HepG2 (cell line): ENCODE data around the gene LRRC19. TPM values are rescaled to one million over a fixed set of nuclear protein-coding genes. Genes with fewer than 3 reads are reported as not detected.

ENCODE experiments used
- ATAC-seq: fragments of 200-7000 bp; cut with Tn5 transposase; 3 replicates; pipeline ENCODE4 v1.9.1; 2020; ENCODE audit warnings: mild to moderate bottlenecking, moderate library complexity
- BruUV-seq: library from RNA; stranded (reverse); fragments of 400-500 nt; replicated peaks from 2 replicates; lab custom pipeline; 2021; lab: Mats Ljungman, UMichigan
- CTCF ChIA-PET: fragments of 300-600 bp; formaldehyde crosslinking; extraction: SDS; loops from one replicate; lab custom pipeline; 2021; ENCODE audit warnings: low total read pairs, inconsistent platforms, low intra/inter-chr PET ratio; lab: Yijun Ruan, JAX
- POLR2A ChIA-PET: fragments of 350-600 bp; sonication (Branson Sonifier 250); formaldehyde crosslinking; loops from one replicate; lab custom pipeline; 2020; ENCODE audit warnings: antibody characterized with exemption, inconsistent platforms; lab: Yijun Ruan, JAX
- DNase-seq: peaks from one replicate; pipeline ENCODE4 v3.0.0-alpha.2; 2015; ENCODE audit warnings: low spot score
- FAIRE-seq: peaks from 3 replicates; lab custom pipeline; 2011; peaks lifted over from hg19 to GRCh38; lab: Jason Lieb, UNC
- H2AFZ ChIP-seq: one replicate; pipeline ENCODE4 v1.6.1; 2011; ENCODE audit warnings: low read length, inconsistent platforms
- H3K27ac ChIP-seq: fragments of 300-600 bp; 3 replicates; pipeline ENCODE4 v1.8.0; 2011; ENCODE audit warnings: mixed run types, mild to moderate bottlenecking, mixed read lengths, low read length, inconsistent platforms; ENCODE audit not compliant: insufficient read depth; ENCODE audit errors: extremely low read length
- H3K27me3 ChIP-seq, 2 experiments: fragments of 200-600 bp in 1 of 2; 2 replicates in 1 of 2; 3 replicates in 1 of 2; pipeline versions ENCODE4 v1.6.0 to v1.8.0; 2011; ENCODE audit warnings: low read length in 2 of 2, mild to moderate bottlenecking in 2 of 2, moderate library complexity in 2 of 2, inconsistent platforms in 1 of 2; ENCODE audit not compliant: insufficient read depth in 2 of 2, control insufficient read depth in 1 of 2
- H3K36me3 ChIP-seq, 2 experiments: fragments of 200-600 bp in 1 of 2; replicated peaks in 1 of 2; 2 replicates in 1 of 2; 3 replicates in 1 of 2; pipeline versions ENCODE4 v1.5.1 to v1.8.0; 2011; ENCODE audit warnings: low read length in 2 of 2, inconsistent platforms in 1 of 2; ENCODE audit not compliant: insufficient read depth in 2 of 2, control insufficient read depth in 1 of 2
- H3K4me1 ChIP-seq: 2 replicates; pipeline ENCODE4 v1.5.1; 2012; ENCODE audit warnings: low read length, inconsistent platforms; ENCODE audit not compliant: insufficient read depth
- H3K4me2 ChIP-seq: 2 replicates; pipeline ENCODE4 v1.6.0; 2011; ENCODE audit warnings: low read depth, low read length, inconsistent platforms
- H3K4me3 ChIP-seq, 3 experiments: fragments of 200-600 bp in 1 of 3; sonication (generic), shearing (Covaris generic) in 1 of 3; replicated peaks in 1 of 3; 2 replicates each; pipeline ENCODE4 v1.5.1; 2011 to 2016; ENCODE audit warnings: low read length in 3 of 3, inconsistent platforms in 2 of 3, low read depth in 2 of 3, mild to moderate bottlenecking in 2 of 3, control low read depth in 1 of 3, mixed read lengths in 1 of 3; ENCODE audit not compliant: insufficient read depth in 1 of 3
- H3K79me2 ChIP-seq: one replicate; pipeline ENCODE4 v1.6.1; 2011; ENCODE audit warnings: low read length, inconsistent platforms; ENCODE audit not compliant: insufficient read depth
- H3K9ac ChIP-seq: 2 replicates; pipeline ENCODE4 v1.6.0; 2011; ENCODE audit warnings: mild to moderate bottlenecking, low read depth, low read length, inconsistent platforms; ENCODE audit not compliant: insufficient read depth
- H3K9me3 ChIP-seq: 2 replicates; pipeline ENCODE4 v1.5.1; 2012; ENCODE audit warnings: mild to moderate bottlenecking, low read length
- H4K20me1 ChIP-seq: 2 replicates; pipeline ENCODE4 v1.6.0; 2011; ENCODE audit warnings: inconsistent platforms, mild to moderate bottlenecking, low read length, moderate library complexity; ENCODE audit not compliant: insufficient read depth
- CC2D1A ChIP-seq: sonication (generic); formaldehyde crosslinking; IDR thresholded peaks from 2 replicates; pipeline ENCODE4 v1.8.1; 2023; ENCODE audit warnings: mild to moderate bottlenecking, missing genetic modification reagents
- MXD3 ChIP-seq: IDR thresholded peaks from 2 replicates; pipeline ENCODE4 v1.6.1; 2016; ENCODE audit warnings: mild to moderate bottlenecking, missing biosample characterization, missing genetic modification reagents
- SRSF4 ChIP-seq: fragments of 200-400 bp; formaldehyde crosslinking; IDR thresholded peaks from one replicate; pipeline ENCODE4 v1.6.1; 2018; ENCODE audit warnings: mild to moderate bottlenecking, low read depth, low read length, moderate library complexity; ENCODE audit not compliant: poor library complexity, severe bottlenecking
- STAT5B ChIP-seq: sonication (generic); formaldehyde crosslinking; IDR thresholded peaks from 2 replicates; pipeline ENCODE4 v1.4.0; 2020; ENCODE audit warnings: missing genetic modification reagents
- TCF7 ChIP-seq: sonication (generic); IDR thresholded peaks from 2 replicates; pipeline ENCODE4 v1.6.1; 2016; ENCODE audit warnings: antibody characterized with exemption, low read depth
- ZBTB3 ChIP-seq: sonication (generic); formaldehyde crosslinking; IDR thresholded peaks from 2 replicates; pipeline ENCODE4 v1.4.0; 2020; ENCODE audit warnings: low read depth, mild to moderate bottlenecking, moderate library complexity, missing genetic modification reagents, borderline replicate concordance
- ZNF430 ChIP-seq: sonication (generic); formaldehyde crosslinking; IDR thresholded peaks from 2 replicates; pipeline ENCODE4 v1.9.0; 2021; ENCODE audit warnings: mild to moderate bottlenecking, missing genetic modification reagents
- ZNF441 ChIP-seq: sonication (generic); formaldehyde crosslinking; IDR thresholded peaks from 2 replicates; pipeline ENCODE4 v1.7.0; 2021; ENCODE audit warnings: missing genetic modification reagents, borderline replicate concordance
- ZNF607 ChIP-seq: sonication (generic); formaldehyde crosslinking; IDR thresholded peaks from 2 replicates; pipeline ENCODE4 v1.5.1; 2020; ENCODE audit warnings: missing genetic modification reagents, mild to moderate bottlenecking, borderline replicate concordance
- ZNF660 ChIP-seq: sonication (generic); formaldehyde crosslinking; IDR thresholded peaks from 2 replicates; pipeline ENCODE4 v1.5.1; 2020; ENCODE audit warnings: mild to moderate bottlenecking, low read depth, missing genetic modification reagents, borderline replicate concordance
- ZNF816 ChIP-seq: sonication (generic); formaldehyde crosslinking; IDR thresholded peaks from 2 replicates; pipeline ENCODE4 v1.8.0; 2022; ENCODE audit warnings: missing genetic modification reagents, mild to moderate bottlenecking, borderline replicate concordance
- WGBS: methylation state at CpG from one replicate; pipeline ENCODE4 v1.1.6; 2017; ENCODE audit warnings: low lambda C conversion rate; 5-methylcytosine and 5-hydroxymethylcytosine counted together
- in situ Hi-C: cut with HindIII; loops from 2 replicates; pipeline ENCODE4 v1.10.0; 2017; ENCODE audit warnings: low pct_unique_long_range_greater_than_20kb; ENCODE audit not compliant: extremely low pct_ligation_motif_present
- intact Hi-C: fragments of 100-400 bp; cut with micrococcal nuclease; formaldehyde crosslinking; loops from one replicate; pipeline ENCODE4 v1.10.0; 2022; ENCODE audit not compliant: unreplicated experiment
- polyA plus RNA-seq, 8 experiments: library from polyadenylated mRNA; depleted of rRNA in 3 of 8; stranded (reverse) in 7 of 8; unstranded in 1 of 8; fragments of >200 nt; fragmentation: Illumina TruSeq in 4 of 8; extraction: Trizol in 4 of 8; gene quantifications; 2 replicates each; pipeline versions ENCODE4 v1.2.1 to v1.2.3, GENCODE V29; 2011 to 2016; ENCODE audit warnings: low read depth in 4 of 8, missing spikeins in 1 of 8, mixed read lengths in 1 of 8; ENCODE audit not compliant: insufficient read depth in 1 of 8
- total RNA-seq, 5 experiments: library from RNA; depleted of rRNA; stranded (reverse); fragments of >200 nt; fragmentation: Illumina TruSeq; extraction: Trizol; gene quantifications; 2 replicates each; pipeline ENCODE4 v1.2.3, GENCODE V29; 2016; ENCODE audit warnings: low read depth in 1 of 5
- TF ChIP-seq, protein P1 (sequence below): sonication (generic); formaldehyde crosslinking; conservative IDR thresholded peaks from 2 replicates; pipeline ENCODE4 v1.4.0; 2020; ENCODE audit warnings: missing genetic modification reagents
- TF ChIP-seq, protein P2 (sequence below): sonication (generic); formaldehyde crosslinking; IDR thresholded peaks from 2 replicates; pipeline ENCODE4 v1.4.0; 2020; ENCODE audit warnings: missing genetic modification reagents

LRRC19 gene
- total and polyA plus RNA-seq, 2 of the 13 experiments (the other 11 are each of a cell fraction or from before 2014, with no cell fraction given): not detected

- peaks cover 47% of the 10 kb centered on the region for H3K4me1 ChIP-seq
- no peak for FAIRE-seq
- intact Hi-C loops: no loop called here
- WGBS: 39% methylated on average over 6 of the region's 6 CpGs
- H3K79me2 ChIP-seq: peaks cover 20% of the 10 kb centered on the region
- no peaks in the 10 kb centered on the region for H3K9me3 ChIP-seq
- peak overlapping the region; percentile 3; the same call in 1 of the 2 replicates for H3K9ac ChIP-seq
- no peaks in the 10 kb centered on the region; a peak in 1 of 5 replicates for H3K27me3 ChIP-seq
- BruUV-seq: no TSS peak
- H4K20me1 ChIP-seq: 0 out of 2 replicates have a peak, but pooled peaks cover 2% of the 10 kb centered on the region
- DNase-seq: no peak
- ChIA-PET CTCF (no interaction called here), POLR2A (interaction anchor here (1.0 kb wide), 1 partner anchor 58 kb away, joined by 4 read pairs; no protein-coding TSS in a partner anchor)
- peak overlapping the region; percentile 59 for H3K4me2 ChIP-seq
- no peak for TF ChIP-seq ZNF660
- peak; percentile 92 for TF ChIP-seq ZNF441 (CRISPR knock-in tag)
- no peak for ATAC-seq
- H3K36me3 ChIP-seq: no peaks in the 10 kb centered on the region
- H2AFZ ChIP-seq: peak overlapping the region; percentile 7
- H3K27ac ChIP-seq: peak overlapping the region; percentile 14
- peak overlapping the region in 2 of 3 experiments; percentile 8 to 26; a peak in 1 of 6 replicates for H3K4me3 ChIP-seq
- in situ Hi-C loops: no loop called here
Observed at GRCh38 chr9:26949637-26950069, 55.8 kb downstream of the LRRC19 start.

GRCh38 chr9:26947736-26948135 is 57.7 kb downstream of the LRRC19 start:
- ChIA-PET POLR2A (interaction anchor here (1.9 to 2.2 kb wide), 2 partner anchors 8 to 55 kb away, joined by 17 to 30 read pairs; partner anchors contain the start of genes CAAP1 and IFT74), CTCF (no interaction called here)
- Histone ChIP-seq H3K79me2 (peaks cover 39% of the 10 kb centered on the region), H3K4me3 (peak overlapping the region; percentile 90 to 98 (median 93)), H3K4me2 (peak overlapping the region; percentile 89), H4K20me1 (0 out of 2 replicates have a peak, but pooled peaks cover 2% of the 10 kb centered on the region), H3K27me3 (no peaks in the 10 kb centered on the region; a peak in 1 of 5 replicates), H3K36me3 (no peaks in the 10 kb centered on the region), H3K27ac (peak overlapping the region; percentile 98), H2AFZ (peak overlapping the region; percentile 87), H3K9ac (peak overlapping the region; percentile 95), H3K4me1 (peaks cover 54% of the 10 kb centered on the region), H3K9me3 (no peaks in the 10 kb centered on the region)
- under 1% methylated on average over 9 of the region's 9 CpGs for WGBS
- in situ Hi-C loops: no loop called here
- intact Hi-C loops: loop anchor here (1.0 kb wide), 2 partner anchors 9 to 55 kb away; partner anchors contain the start of genes CAAP1 and IFT74
- no peak for ATAC-seq
- BruUV-seq: TSS peak; percentile 87
- DNase-seq: no peak
- no peak for FAIRE-seq
- 0 out of 2 replicates have a peak, but pooled peaks have one; percentile 1 for TF ChIP-seq ZNF816
- TF ChIP-seq, protein P1, sequence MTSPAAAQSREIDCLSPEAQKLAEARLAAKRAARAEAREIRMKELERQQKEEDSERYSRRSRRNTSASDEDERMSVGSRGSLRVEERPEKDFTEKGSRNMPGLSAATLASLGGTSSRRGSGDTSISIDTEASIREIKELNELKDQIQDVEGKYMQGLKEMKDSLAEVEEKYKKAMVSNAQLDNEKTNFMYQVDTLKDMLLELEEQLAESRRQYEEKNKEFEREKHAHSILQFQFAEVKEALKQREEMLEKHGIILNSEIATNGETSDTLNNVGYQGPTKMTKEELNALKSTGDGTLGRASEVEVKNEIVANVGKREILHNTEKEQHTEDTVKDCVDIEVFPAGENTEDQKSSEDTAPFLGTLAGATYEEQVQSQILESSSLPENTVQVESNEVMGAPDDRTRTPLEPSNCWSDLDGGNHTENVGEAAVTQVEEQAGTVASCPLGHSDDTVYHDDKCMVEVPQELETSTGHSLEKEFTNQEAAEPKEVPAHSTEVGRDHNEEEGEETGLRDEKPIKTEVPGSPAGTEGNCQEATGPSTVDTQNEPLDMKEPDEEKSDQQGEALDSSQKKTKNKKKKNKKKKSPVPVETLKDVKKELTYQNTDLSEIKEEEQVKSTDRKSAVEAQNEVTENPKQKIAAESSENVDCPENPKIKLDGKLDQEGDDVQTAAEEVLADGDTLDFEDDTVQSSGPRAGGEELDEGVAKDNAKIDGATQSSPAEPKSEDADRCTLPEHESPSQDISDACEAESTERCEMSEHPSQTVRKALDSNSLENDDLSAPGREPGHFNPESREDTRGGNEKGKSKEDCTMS (CRISPR knock-in tag): no peak
- TF ChIP-seq ZBTB3 (CRISPR knock-in tag): 0 out of 2 replicates have a peak, but pooled peaks have one; percentile 7
- TF ChIP-seq CC2D1A (CRISPR knock-in tag): no peak
- no peak for TF ChIP-seq ZNF607
- TF ChIP-seq MXD3 (CRISPR knock-in tag): no peak
- TF ChIP-seq TCF7: no peak
- no peak for TF ChIP-seq SRSF4
- TF ChIP-seq, protein P2, sequence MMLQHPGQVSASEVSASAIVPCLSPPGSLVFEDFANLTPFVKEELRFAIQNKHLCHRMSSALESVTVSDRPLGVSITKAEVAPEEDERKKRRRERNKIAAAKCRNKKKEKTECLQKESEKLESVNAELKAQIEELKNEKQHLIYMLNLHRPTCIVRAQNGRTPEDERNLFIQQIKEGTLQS (CRISPR knock-in tag): no peak
- TF ChIP-seq ZNF430 (CRISPR knock-in tag): no peak
- no peak for TF ChIP-seq STAT5B (CRISPR knock-in tag)
